Breast epithelium (tissue), 4 donors: ENCODE results near the gene VEGFA. TPM values are rescaled to one million over a fixed set of nuclear protein-coding genes. Genes with fewer than 3 reads are reported as not detected.

Experiments
- DNase-seq, 2 donors: peaks; one replicate each; pipeline ENCODE4 v3.0.0-alpha.2; 2019; ENCODE audit warnings: low spot score in 2 of 2
- H3K27ac ChIP-seq, 2 donors: fragments of 200-600 bp; sonication (generic) in 1 of 2; one replicate each; pipeline ENCODE4 v1.5.1; 2016 to 2019; ENCODE audit warnings: mild to moderate bottlenecking in 1 of 2
- H3K27me3 ChIP-seq, 2 donors: fragments of 200-600 bp; sonication (generic) in 1 of 2; one replicate each; pipeline versions ENCODE4 v1.5.1 to v1.6.0; 2017 to 2019; ENCODE audit warnings: control low read depth in 1 of 2, mild to moderate bottlenecking in 1 of 2
- H3K36me3 ChIP-seq: fragments of 200-600 bp; one replicate; pipeline ENCODE4 v1.5.1; 2019
- H3K4me1 ChIP-seq, 2 donors: fragments of 200-600 bp; sonication (generic); one replicate each; pipeline ENCODE4 v1.5.1; 2016 to 2019; ENCODE audit warnings: control low read depth in 1 of 2
- H3K4me3 ChIP-seq, 3 donors: fragments of 200-600 bp; sonication (generic); 1 replicate in 2 of 3; 2 replicates in 1 of 3; pipeline ENCODE4 v1.5.1; 2016 to 2019; ENCODE audit warnings: mild to moderate bottlenecking in 3 of 3, moderate library complexity in 2 of 3
- H3K9me3 ChIP-seq, 2 donors: fragments of 200-600 bp; sonication (generic) in 1 of 2; one replicate each; pipeline ENCODE4 v1.5.1; 2016 to 2019; ENCODE audit warnings: control low read depth in 1 of 2
- POLR2A ChIP-seq: fragments of 450-650 bp; IDR thresholded peaks from one replicate; pipeline ENCODE4 v1.6.1; 2016; ENCODE audit warnings: antibody characterized with exemption, mild to moderate bottlenecking, moderate library complexity
- POLR2AphosphoS5 ChIP-seq, 3 donors: sonication (generic); formaldehyde crosslinking; IDR thresholded peaks; one replicate each; pipeline ENCODE4 v1.6.1; 2017; ENCODE audit warnings: antibody characterized with exemption in 3 of 3
- intact Hi-C: fragments of 100-400 bp; cut with DNase I; formaldehyde crosslinking; loops from one replicate; pipeline ENCODE4 v1.15.1; 2023; ENCODE audit warnings: low total_unique reads
- total RNA-seq, 3 donors: library from RNA; depleted of rRNA; stranded (reverse); fragments of >200 nt; gene quantifications; one replicate each; pipeline ENCODE4 v1.1.0, GENCODE V29; 2016
- TF ChIP-seq, protein P1 (sequence below), 3 donors: fragments of 450-650 bp; IDR thresholded peaks; one replicate each; pipeline ENCODE4 v1.5.1; 2016 to 2017; ENCODE audit warnings: antibody characterized with exemption in 3 of 3, mild to moderate bottlenecking in 3 of 3, moderate library complexity in 3 of 3

Gene VEGFA
- total RNA-seq, 3 donors from 2014 or later: 123 to 230 (median 132) TPM

- H3K9me3 ChIP-seq: no peaks in the 10 kb centered on the region
- intact Hi-C loops: no loop called here
- H3K27me3 ChIP-seq: no peaks in the 10 kb centered on the region
- H3K4me1 ChIP-seq: peaks cover 0 to 3% of the 10 kb centered on the region in 2 donors
- DNase-seq: no peak
- no peaks in the 10 kb centered on the region for H3K36me3 ChIP-seq
- TF ChIP-seq POLR2A (no peak), POLR2AphosphoS5 (IDR thresholded peaks at IDR 0.05) (no peak)
- TF ChIP-seq, protein P1, sequence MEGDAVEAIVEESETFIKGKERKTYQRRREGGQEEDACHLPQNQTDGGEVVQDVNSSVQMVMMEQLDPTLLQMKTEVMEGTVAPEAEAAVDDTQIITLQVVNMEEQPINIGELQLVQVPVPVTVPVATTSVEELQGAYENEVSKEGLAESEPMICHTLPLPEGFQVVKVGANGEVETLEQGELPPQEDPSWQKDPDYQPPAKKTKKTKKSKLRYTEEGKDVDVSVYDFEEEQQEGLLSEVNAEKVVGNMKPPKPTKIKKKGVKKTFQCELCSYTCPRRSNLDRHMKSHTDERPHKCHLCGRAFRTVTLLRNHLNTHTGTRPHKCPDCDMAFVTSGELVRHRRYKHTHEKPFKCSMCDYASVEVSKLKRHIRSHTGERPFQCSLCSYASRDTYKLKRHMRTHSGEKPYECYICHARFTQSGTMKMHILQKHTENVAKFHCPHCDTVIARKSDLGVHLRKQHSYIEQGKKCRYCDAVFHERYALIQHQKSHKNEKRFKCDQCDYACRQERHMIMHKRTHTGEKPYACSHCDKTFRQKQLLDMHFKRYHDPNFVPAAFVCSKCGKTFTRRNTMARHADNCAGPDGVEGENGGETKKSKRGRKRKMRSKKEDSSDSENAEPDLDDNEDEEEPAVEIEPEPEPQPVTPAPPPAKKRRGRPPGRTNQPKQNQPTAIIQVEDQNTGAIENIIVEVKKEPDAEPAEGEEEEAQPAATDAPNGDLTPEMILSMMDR (IDR thresholded peaks at IDR 0.05): no peak
- no peak overlapping the region for H3K4me3 ChIP-seq
- H3K27ac ChIP-seq: peak overlapping the region; percentile 20 to 36
Measured at GRCh38 chr6:43807228-43808061, 37.4 kb downstream of the VEGFA start.

- no peak for DNase-seq
- intact Hi-C loops: no loop called here
- no peaks in the 10 kb centered on the region for H3K27me3 ChIP-seq
- no peak overlapping the region for H3K4me3 ChIP-seq
- no peak overlapping the region for H3K27ac ChIP-seq
- TF ChIP-seq, protein P1 (IDR thresholded peaks at IDR 0.05): no peak
- TF ChIP-seq POLR2A (no peak), POLR2AphosphoS5 (IDR thresholded peaks at IDR 0.05) (no peak)
- H3K36me3 ChIP-seq: no peaks in the 10 kb centered on the region
- H3K4me1 ChIP-seq: no peaks in the 10 kb centered on the region
- H3K9me3 ChIP-seq: no peaks in the 10 kb centered on the region
Measured at GRCh38 chr6:43808412-43808811, 38.4 kb downstream of the VEGFA start.

DNA sequence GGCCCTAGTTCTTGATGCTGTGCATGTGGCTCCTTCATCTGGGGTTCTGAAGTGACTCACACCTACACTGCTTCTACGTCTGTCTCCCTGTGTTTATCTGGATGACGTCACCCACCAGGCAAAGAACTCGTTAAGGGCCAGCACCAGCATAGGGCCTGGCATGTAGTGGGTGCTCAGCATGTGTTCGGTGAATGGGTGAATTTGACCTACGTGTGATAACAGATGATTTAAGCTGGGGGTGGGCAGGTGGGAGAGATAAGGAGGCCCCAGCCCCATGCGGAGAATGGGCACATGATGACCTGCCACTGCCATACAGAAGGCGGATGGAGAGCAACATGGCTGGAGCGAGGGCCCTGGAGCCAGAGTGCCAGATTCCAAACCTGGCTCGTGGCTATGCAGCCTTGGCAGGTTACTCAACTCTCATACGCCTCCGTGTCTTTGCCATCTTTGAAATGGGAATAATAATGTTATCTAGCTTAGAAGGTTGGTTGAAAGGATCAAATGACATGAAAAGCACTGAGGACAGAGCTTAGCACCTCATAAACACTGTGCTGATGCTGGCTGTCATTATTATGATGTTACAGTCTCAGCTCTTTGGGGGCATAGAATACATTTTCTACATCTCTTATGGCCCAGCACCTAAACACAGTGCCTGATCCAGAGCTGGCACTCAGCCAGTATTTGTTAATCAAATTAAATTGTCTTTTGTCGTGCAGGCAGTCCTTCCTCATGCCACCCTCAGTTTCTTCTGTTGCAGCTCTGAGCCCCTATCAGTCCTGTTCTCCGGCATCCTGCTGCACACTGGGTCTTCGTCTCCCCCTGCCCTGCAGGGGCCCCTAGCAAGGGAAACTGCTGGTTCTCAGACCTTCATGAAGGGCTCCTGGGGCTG, 39.6 kb downstream of the VEGFA start:
- intact Hi-C loops: no loop called here

DNA sequence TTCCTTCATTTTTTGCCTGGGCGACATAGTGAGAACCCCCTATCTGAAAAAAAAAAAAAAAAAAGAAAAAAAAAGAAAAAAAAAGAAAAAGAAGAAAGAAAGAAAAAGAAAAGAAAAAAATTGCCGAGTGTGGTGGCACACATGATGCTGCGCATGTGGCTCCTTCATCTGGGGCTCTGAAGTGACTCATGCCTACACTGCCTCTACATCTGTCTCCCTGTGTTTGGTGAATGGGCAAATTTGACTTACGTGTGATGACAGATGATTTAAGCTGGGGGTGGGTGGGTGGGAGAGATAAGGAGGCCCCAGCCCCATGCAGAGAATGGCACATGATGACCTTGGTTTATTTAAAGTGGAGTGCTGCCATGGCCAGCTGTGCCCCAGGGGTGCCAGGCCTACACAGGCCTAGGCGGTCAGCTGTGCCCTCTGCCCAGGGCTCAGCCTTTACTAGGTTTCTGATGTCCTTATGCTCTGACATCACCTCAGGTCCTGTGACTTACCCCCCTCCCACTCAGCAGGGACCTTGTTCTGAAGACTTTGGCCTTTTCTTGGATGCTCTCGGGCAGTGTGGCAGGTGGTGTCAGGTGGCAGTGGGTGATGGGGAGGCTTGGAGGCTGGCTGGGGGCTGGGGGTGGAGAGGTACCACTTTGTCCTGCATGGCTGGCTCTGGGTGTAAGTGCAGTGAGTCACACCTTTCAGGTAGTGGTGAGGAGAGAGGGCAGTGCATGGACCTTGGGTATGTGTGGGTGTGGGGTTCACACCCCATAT, 41.1 kb downstream of the VEGFA start:
- no peak overlapping the region for H3K27ac ChIP-seq
- no peaks in the 10 kb centered on the region for H3K9me3 ChIP-seq
- no peak for TF ChIP-seq POLR2A
- no peak overlapping the region for H3K4me3 ChIP-seq
- H3K36me3 ChIP-seq: no peaks in the 10 kb centered on the region
- no peaks in the 10 kb centered on the region for H3K4me1 ChIP-seq
- intact Hi-C loops: no loop called here
- DNase-seq: no peak
- H3K27me3 ChIP-seq: no peaks in the 10 kb centered on the region

More for the DNA sequence above, 39.6 kb downstream of the VEGFA start:
- Histone ChIP-seq H3K4me1 (no peaks in the 10 kb centered on the region), H3K9me3 (no peaks in the 10 kb centered on the region), H3K27ac (no peak overlapping the region), H3K36me3 (no peaks in the 10 kb centered on the region), H3K27me3 (no peaks in the 10 kb centered on the region), H3K4me3 (no peak overlapping the region)
- no peak for DNase-seq
- TF ChIP-seq POLR2AphosphoS5 (IDR thresholded peaks at IDR 0.05): no peak
- no peak for TF ChIP-seq POLR2A
- TF ChIP-seq, protein P1 (IDR thresholded peaks at IDR 0.05): no peak

DNA sequence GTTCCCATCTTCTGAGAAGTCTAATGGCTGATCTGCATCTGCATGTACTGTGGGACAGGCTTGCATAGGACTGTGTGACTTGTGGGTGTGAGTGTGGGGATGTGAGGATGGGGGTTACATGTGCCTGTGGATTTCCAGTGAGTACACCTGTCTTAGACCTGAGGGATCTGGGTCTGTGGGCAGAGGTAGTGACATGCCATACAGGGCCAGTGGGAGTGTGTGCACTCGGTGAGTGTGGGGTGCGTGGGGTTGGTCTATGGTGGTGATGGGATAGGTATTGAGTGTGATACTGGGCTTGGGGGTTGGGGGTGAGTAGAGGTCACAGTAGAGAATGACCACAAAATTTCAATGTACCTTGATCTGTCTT, 41.7 kb downstream of the VEGFA start:
- no peak overlapping the region for H3K27ac ChIP-seq
- no peak for DNase-seq
- no peaks in the 10 kb centered on the region for H3K4me1 ChIP-seq
- intact Hi-C loops: no loop called here
- H3K27me3 ChIP-seq: no peaks in the 10 kb centered on the region
- no peaks in the 10 kb centered on the region for H3K9me3 ChIP-seq
- no peak overlapping the region for H3K4me3 ChIP-seq
- H3K36me3 ChIP-seq: no peaks in the 10 kb centered on the region
- TF ChIP-seq, protein P1 (IDR thresholded peaks at IDR 0.05): no peak
- TF ChIP-seq POLR2AphosphoS5 (IDR thresholded peaks at IDR 0.05) (no peak), POLR2A (no peak)
